Measurements from ENCODE around the gene IRAK1. TPM values are rescaled to one million over a fixed set of nuclear protein-coding genes. Genes with fewer than 3 reads are reported as not detected.

The IRAK1 gene
- total RNA-seq, 1 donor from 2014 or later: 96.9 TPM

DNA sequence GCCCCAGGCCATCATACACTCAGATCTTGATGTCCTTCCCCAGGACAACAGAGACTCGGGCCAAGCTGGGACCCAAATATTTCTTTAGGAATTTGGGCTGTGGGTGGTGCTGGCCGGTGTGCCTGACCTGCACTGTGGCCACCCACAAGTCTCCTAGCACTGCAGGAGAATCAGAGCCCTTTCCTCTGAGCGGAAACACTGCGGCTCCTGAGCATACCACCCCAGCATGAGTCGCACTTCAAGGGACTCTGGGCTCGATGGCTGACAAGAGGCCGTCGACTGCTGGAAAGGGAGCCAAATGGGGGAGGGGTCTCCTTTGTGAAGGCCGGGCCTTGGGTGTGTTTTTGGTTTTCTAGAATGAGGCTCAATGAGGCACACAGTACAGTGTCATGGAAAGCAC lies 13.0 kb upstream of the IRAK1 start:
- Mint-ChIP-seq H3K27ac (no peak overlapping the region), H3K9me3 (ENCODE audit: low read depth) (no peaks in the 10 kb centered on the region)

GRCh38 chrX:154032160-154032559 lies 12.5 kb upstream of the IRAK1 start:
- peaks cover 6% of the 10 kb centered on the region for H3K36me3 Mint-ChIP-seq (ENCODE audit: insufficient read depth)
- H3K27me3 Mint-ChIP-seq: no peaks in the 10 kb centered on the region
- no peaks in the 10 kb centered on the region for H3K9me3 Mint-ChIP-seq (ENCODE audit: low read depth)
- TF ChIP-seq, protein P1, sequence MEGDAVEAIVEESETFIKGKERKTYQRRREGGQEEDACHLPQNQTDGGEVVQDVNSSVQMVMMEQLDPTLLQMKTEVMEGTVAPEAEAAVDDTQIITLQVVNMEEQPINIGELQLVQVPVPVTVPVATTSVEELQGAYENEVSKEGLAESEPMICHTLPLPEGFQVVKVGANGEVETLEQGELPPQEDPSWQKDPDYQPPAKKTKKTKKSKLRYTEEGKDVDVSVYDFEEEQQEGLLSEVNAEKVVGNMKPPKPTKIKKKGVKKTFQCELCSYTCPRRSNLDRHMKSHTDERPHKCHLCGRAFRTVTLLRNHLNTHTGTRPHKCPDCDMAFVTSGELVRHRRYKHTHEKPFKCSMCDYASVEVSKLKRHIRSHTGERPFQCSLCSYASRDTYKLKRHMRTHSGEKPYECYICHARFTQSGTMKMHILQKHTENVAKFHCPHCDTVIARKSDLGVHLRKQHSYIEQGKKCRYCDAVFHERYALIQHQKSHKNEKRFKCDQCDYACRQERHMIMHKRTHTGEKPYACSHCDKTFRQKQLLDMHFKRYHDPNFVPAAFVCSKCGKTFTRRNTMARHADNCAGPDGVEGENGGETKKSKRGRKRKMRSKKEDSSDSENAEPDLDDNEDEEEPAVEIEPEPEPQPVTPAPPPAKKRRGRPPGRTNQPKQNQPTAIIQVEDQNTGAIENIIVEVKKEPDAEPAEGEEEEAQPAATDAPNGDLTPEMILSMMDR (IDR thresholded peaks at IDR 0.05; ENCODE audit: unreplicated experiment): no peak
- DNase-seq (ENCODE audit: low spot score, unreplicated experiment): no peak
- no peaks in the 10 kb centered on the region for H3K4me1 Mint-ChIP-seq (ENCODE audit: low read depth)
- H3K4me3 Mint-ChIP-seq (ENCODE audit: low read depth): no peak overlapping the region
- no peak overlapping the region for H3K27ac Mint-ChIP-seq

More for the DNA sequence above, 13.0 kb upstream of the IRAK1 start:
- Mint-ChIP-seq H3K27me3 (no peaks in the 10 kb centered on the region), H3K4me1 (ENCODE audit: low read depth) (no peaks in the 10 kb centered on the region), H3K4me3 (ENCODE audit: low read depth) (no peak overlapping the region), H3K36me3 (ENCODE audit: insufficient read depth) (peaks cover 6% of the 10 kb centered on the region)
- no peak for DNase-seq (ENCODE audit: low spot score, unreplicated experiment)
- TF ChIP-seq, protein P1 (IDR thresholded peaks at IDR 0.05; ENCODE audit: unreplicated experiment): no peak

- Mint-ChIP-seq H3K36me3 (ENCODE audit: insufficient read depth) (peaks cover 6% of the 10 kb centered on the region), H3K27ac (peak overlapping the region; percentile 76), H3K4me3 (ENCODE audit: low read depth) (no peak overlapping the region), H3K9me3 (ENCODE audit: low read depth) (no peaks in the 10 kb centered on the region), H3K4me1 (ENCODE audit: low read depth) (no peaks in the 10 kb centered on the region), H3K27me3 (no peaks in the 10 kb centered on the region)
- TF ChIP-seq, protein P1 (IDR thresholded peaks at IDR 0.05; ENCODE audit: unreplicated experiment): no peak
- no peak for DNase-seq (ENCODE audit: low spot score, unreplicated experiment)
Observed at GRCh38 chrX:154030715-154031305, 11.1 kb upstream of the IRAK1 start.

GRCh38 chrX:154030266-154030665 lies 10.6 kb upstream of the IRAK1 start:
- Mint-ChIP-seq H3K27me3 (no peaks in the 10 kb centered on the region), H3K27ac (no peak overlapping the region), H3K9me3 (ENCODE audit: low read depth) (no peaks in the 10 kb centered on the region), H3K36me3 (ENCODE audit: insufficient read depth) (peaks cover 6% of the 10 kb centered on the region), H3K4me1 (ENCODE audit: low read depth) (no peaks in the 10 kb centered on the region), H3K4me3 (ENCODE audit: low read depth) (no peak overlapping the region)
- DNase-seq (ENCODE audit: low spot score, unreplicated experiment): no peak
- TF ChIP-seq, protein P1 (IDR thresholded peaks at IDR 0.05; ENCODE audit: unreplicated experiment): no peak

DNA sequence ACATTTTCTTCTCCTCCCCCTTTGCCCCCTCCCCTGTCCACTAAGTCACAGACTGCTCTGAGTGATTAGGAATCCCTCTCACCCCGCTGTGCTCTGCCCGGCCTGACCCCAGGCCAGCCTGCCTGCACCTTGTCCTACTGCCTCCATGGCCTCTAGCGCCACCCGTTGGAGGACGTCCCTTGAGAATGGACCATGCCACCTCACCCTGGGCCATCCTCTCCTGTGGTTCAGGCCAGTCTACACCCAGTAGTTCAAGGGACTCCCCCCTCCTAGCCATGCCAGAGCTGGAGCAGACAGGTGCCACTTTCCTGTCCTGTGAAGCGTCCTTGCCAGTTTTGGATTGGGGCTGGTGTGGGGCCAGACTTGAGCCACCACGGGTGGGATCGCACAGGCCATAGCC lies 9.7 kb upstream of the IRAK1 start:
- H3K4me3 Mint-ChIP-seq (ENCODE audit: low read depth): no peak overlapping the region
- DNase-seq (ENCODE audit: low spot score, unreplicated experiment): no peak
- TF ChIP-seq, protein P1 (IDR thresholded peaks at IDR 0.05; ENCODE audit: unreplicated experiment): no peak

More for the DNA sequence above, 9.7 kb upstream of the IRAK1 start:
- no peak overlapping the region for H3K27ac Mint-ChIP-seq
- no peaks in the 10 kb centered on the region for H3K27me3 Mint-ChIP-seq
- no peaks in the 10 kb centered on the region for H3K9me3 Mint-ChIP-seq (ENCODE audit: low read depth)
- peaks cover 6% of the 10 kb centered on the region for H3K36me3 Mint-ChIP-seq (ENCODE audit: insufficient read depth)
- H3K4me1 Mint-ChIP-seq (ENCODE audit: low read depth): no peaks in the 10 kb centered on the region
